NCI-H2029 treated with DMSO at 0.1 percent for 48 hours (cell line): ENCODE measurements around the gene LRRC63.
"Not testable (repeated sequence)": the region's sequence is repeated elsewhere in the genome, so short reads cannot be mapped to it uniquely, and the experiment has no call there.

Experiments
- DNase-seq: peaks from one replicate; lab custom pipeline; 2025; lab: John Stamatoyannopoulos, UW

Gene LRRC63, protein sequence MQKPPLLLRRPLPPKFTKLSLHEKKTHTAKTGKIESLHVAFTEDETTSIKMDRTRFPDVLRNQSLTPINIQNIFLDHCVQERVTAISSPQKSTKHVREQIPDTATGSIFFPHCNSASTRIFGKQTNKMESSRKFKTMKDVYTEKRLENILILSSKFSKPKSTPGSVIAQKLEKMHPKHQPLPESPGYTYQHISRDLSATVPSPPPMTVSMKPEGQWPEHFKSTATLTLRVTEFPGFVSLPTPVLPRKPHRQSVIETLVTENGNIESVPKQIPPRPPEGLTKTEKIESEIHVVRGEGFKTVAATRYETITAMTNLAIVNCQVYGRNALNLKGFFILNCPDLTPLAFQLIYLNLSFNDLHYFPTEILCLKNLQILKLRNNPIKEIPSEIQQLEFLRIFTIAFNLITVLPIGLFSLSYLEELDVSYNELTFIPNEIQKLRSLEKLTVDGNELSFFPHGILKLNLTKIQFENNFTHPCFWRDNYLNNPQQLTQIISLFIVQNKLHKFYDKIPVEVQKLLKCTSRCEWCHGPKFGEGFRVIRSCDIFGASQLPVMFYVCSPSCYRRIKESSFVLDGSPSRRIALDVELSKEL

GRCh38 chr13:46211483-46212351 lies at the start of gene LRRC63:
Gene LRRC63, plus strand, starts transcription at chr13:46211928. Its CDS starts 1,107 bp downstream, at chr13:46213035.
- no peak for DNase-seq

GRCh38 chr13:46162741-46163140 lies 49.0 kb upstream of the LRRC63 start:
- not testable (repeated sequence) for DNase-seq

DNA sequence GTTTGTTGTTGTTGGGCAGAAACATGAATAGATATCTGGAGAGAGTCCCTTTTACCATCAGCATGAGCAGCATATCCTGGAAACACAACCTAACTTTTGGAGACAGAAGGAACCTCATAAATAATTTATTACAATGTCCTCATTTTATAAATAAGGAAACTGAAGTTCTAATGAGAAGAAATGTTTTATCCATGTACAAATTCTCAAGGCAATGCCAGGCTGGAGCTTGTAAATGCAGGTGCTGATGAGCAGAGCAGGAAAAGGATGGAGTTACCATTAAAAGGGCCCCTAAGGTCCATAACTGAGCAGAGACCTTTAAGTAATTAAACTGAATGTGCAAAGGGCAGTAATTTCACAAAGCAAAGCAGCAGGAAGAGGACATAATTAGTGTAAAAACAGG lies 47.1 kb upstream of the LRRC63 start:
- DNase-seq = no peak

DNA sequence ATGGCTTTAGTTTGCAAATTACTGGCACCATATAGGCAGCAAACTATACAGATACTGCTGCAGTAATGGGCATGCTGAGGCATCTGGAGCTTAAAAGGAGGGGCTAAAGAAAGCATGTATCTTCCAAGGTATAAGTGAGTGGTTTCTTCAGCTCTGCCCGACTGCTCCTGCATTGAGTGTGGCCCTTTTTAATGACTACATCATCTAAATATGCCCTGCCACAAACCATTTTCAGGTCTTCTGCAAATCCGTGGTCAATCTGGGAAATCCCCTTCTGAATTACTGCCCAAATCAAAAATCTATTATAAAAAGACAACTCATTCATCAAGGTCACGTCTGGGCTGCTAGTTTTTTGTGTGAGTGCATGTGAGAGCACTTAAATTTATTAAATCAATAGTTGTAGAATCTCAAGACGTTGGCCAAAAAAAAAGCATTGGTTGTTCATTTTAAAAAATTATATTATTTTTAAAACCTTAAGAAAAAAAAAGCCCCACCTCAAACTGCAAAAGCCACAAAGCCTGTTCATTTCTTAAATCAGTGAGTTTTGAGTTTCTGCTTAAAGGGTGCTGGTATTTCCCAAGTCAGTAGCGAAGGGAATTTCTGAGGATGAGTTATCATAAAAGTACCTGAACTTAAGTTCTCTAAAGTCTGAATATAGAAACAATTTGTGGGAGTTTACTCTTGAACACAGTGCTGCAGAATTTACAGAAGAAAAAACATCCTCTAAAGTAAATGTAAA lies 46.1 kb upstream of the LRRC63 start:
- no peak for DNase-seq

DNA sequence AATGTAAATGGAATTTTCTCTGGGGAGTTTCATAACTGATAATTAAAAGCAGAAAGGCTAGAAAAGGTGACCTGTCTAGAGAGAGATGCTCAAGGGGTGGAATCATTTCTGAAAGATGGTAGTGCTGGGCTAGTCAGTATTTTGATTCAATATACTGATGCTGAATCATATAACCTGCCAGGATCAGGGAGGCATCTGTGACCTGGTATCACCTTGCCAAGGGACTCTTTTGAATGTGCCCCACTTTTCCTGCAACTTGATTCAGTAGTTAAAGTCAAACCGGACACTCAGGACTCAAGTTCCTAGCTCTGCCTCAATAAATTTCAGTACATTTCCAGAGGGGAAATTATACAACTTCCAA lies 45.5 kb upstream of the LRRC63 start:
- DNase-seq = no peak

GRCh38 chr13:46166947-46167610 lies 44.6 kb upstream of the LRRC63 start:
- no peak for DNase-seq

GRCh38 chr13:46168341-46168740 lies 43.4 kb upstream of the LRRC63 start:
- DNase-seq = no peak

DNA sequence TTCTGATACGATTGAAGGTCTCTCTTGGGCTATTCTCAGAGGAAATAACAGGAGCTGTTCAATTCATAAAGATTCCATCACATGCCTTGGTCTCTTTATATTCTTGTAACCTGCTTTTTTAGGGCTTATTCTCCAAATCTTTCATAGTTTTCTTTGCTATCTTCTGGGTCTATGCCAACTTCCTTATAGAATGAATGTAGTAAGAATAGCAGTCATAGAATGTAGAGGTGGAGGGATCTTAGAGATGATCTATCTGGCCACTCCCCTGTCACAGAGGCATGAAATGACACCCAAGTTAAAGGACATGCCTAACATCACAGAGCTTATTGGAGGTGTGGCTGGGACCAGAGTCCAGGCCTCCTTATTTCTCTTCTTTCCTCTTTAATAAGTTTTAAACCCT lies 42.9 kb upstream of the LRRC63 start:
- DNase-seq = no peak

GRCh38 chr13:46169758-46170157 lies 42.0 kb upstream of the LRRC63 start:
- no peak for DNase-seq

DNA sequence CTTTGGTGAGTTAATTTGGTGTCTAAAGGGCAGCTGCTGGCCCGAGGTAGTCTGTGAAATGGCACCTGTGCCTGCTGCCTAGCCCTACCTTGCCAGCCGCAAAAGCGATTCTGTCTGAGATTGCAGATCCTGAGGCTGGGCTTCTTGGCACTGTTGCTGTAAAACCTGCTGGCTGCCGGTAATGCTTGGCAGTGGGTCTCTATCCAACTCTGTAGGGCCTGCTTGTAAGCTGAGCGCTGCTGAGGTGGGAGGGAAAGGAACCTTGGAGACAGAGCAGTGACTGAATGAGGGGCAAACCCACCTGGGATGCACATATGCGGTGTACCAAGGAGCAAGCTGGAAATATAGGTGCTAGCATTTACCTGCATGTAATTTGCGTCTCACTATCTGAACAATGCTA lies 41.5 kb upstream of the LRRC63 start:
- DNase-seq = no peak

GRCh38 chr13:46170687-46171086 lies 41.0 kb upstream of the LRRC63 start:
- no peak for DNase-seq

DNA sequence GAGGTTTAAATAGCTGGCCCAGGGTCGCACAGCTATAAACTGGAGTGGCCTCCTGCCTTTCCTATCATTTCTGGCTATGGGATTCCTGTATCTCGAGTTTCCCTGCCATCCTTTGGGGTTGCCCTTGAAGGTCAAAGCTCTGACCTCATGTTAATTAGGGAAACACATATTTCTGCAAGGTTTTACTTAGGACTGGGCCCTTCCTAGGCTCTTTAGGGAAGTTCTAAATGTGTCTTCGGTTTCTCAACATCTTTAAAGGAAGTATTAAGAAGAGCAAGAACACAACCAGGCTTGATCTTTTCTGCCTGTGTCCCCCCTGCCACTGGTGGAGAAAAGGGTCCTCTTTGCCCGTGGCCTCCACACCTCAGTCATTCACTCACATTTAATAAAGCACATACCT lies 40.5 kb upstream of the LRRC63 start:
- DNase-seq = no peak

GRCh38 chr13:46171739-46172138 lies 40.0 kb upstream of the LRRC63 start:
- no peak for DNase-seq

GRCh38 chr13:46172531-46172991 lies 39.2 kb upstream of the LRRC63 start:
- DNase-seq = no peak

DNA sequence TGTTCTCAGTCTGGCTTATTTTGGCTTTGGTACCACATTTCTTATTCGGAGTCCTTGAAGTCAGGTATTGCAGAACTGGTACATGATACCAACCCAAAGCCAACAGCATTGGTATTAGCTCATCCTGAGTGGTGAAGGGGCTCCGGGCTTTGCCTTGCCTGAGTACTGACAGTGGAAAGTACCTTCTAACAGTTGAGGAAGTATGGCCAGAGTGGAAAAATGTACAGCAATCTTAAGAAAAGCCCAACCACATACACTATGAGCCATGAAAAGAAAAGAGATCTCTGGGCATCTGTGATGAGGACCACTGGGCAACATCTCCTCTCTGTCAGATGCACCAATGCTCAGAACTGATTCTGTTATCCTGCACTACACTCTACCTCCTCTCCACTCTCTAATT lies 38.1 kb upstream of the LRRC63 start:
- no peak for DNase-seq

GRCh38 chr13:46176756-46177155 lies 35.0 kb upstream of the LRRC63 start:
- DNase-seq = no peak

- DNase-seq = no peak
Measured at GRCh38 chr13:46178143-46178542, 33.6 kb upstream of the LRRC63 start.

DNA sequence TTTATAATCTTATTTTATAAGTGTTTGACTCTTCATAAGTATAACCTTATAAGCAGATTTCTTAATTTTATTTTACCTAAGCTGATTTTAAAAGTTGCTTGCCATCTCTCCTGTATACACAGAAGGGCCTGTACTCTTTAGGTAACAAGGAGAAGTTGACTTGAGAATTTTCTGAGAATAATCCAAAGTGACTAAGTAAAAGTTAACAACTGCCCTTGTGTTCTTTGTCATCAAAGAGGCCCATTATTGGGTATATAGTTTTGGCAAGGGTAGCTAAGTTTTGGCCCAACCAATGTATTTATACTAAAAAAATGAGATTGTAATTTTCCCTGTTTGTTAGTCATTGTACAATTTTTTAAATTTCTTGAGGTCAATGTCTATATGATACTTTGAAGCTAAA lies 32.9 kb upstream of the LRRC63 start:
- DNase-seq = no peak

GRCh38 chr13:46179491-46179908 lies 32.2 kb upstream of the LRRC63 start:
- DNase-seq = no peak

DNA sequence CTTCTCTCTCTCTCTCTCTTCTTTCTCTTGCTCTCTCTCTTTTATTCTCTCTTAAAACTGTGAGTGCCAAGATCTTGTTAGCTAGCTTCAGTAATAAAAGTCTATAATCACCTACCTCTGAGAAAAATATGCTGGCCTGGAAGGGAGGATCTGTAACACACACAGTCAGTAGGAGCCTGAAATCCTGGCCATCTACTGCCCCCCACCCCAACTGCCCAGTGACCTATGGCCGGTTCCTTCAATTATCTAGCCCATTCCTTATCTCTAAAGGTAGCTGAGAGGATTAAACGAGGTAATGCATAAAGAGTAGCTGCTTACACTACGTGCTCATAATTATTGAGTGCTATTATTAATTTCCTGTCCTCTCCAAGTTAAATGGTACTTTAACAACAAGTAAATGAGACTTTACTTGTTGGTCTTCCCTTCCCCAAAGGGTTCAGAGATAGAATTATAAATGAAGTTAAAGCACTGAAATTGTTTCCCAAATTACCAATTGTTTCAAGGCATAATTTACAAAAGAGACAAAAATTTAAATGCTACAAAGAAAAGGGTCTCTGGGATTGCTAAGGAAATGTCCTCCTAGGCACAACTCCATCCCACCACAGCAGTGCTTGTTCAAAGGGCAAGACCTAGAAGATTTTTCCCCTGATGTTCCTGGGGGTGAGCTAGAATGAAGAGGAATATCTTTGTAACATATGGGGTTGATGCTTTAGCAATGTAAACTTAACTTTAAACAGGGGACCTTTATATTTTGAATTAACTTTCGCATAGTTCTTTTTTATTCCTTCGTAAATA lies 31.6 kb upstream of the LRRC63 start:
- no peak for DNase-seq

DNA sequence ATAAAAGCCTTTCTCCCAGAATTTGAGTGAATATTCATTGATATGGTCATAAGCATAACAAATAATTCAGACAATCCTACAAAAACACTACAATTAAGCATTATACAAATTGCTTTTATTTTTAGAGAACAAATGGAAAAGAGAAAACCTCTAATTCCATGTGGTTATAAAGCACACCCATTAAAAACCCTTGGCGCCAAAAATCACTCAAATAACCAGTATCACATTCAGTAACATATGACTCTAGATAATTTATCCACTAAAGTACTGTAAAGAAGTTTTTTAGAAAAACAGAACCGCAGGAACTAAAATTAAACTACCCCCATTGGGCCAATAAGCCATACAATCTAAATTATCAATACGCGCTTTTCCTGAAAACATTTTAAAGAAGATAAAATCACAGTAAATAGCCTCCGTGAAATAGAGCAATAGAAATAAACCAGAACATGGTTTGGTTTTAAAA lies 30.3 kb upstream of the LRRC63 start:
- no peak for DNase-seq
